T follicular helper cell (primary cell): ENCODE data around the gene PLCL1.

Source experiments
- DNase-seq: peaks from one replicate; pipeline ENCODE4 v3.0.0-alpha.2; 2020; ENCODE audit warnings: low read depth

The PLCL1 gene

DNA sequence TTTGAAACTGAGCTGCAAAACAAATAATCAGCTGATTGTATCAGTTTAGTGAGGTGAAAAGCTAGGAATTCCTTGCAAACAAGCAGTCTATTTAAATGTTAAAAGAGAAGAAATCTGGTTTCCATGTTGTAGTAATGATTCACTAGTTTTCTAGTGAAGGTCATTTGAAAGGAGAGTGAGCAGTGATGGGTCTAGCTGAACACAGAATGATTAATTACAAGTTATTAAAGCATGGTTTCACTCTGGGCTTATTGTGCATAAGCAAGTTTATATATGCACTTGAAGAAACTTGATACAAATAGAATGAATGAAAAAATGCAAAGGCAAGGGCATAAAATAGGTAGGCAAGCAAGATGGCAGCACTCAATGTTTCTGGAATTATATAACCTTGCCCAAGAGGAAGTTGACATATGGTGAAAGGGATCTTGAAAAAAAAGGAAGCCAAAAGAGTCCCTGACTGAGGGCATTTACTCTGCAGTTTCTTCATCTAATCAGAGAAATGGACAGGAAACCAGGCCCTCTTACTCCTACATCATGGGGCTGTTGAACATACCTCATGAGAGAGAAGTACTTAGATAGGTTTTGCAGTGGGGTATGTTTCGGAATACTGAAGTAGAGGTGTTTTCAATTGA lies 53.2 kb downstream of the PLCL1 start:
- DNase-seq, result no peak

DNA sequence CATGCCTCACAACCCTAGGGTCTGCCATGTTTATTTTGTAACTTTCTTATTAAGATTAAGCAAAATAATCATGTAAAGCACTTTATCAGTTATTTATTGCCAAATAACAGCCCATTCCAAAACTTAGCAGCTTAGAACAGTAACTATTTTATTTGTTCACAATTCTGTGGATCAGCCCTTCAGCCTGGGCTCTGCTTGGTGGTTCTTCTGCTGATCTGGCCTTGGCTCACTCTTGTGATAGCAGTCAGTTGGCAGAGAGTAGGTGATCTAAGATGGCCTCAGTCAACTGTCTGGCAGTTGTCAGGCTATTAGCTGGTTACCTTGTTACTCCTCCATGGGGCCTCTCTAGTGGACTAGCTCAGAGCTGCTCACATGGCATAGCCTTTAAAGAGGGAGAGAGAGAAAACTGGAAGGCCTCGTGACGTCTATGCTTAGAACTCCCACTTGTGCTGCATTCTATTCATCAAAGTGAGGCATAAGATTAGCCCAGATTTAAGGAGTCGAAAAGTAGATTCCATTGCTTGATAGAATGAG lies 54.3 kb downstream of the PLCL1 start:
- DNase-seq, result no peak

DNA sequence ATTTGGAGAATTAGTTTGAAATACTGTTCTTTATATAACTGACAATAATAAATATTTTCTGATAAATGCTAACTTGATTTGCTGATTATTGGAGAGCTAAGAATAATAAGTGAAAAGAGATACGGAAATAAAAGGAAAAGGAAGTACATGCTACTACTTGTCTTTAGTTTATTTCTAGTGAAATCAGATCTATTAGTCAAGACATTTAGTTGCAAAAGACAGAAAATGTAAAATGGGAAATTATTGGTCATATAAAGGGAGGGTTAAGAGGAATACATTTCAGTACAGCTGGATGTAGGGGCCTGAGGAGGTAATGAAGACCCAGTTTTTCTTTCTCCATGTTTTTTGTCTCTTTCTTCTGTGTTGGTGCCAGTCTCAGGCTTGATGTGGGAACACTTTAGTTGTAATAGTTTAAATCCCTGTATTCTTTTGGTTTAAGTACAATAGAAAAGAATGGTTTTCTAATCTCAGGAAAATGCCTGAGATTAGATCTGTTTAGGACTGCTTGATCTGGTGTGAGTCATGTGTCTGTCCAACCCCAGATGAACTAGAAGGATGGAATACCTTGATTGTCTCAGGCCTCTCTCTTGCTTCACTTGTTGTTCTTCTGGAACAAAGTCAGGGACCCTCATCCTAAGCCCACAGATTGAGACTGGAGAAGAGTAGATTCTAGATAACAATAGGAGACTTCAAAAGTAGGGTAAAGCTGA lies 58.0 kb downstream of the PLCL1 start:
- no peak for DNase-seq

DNA sequence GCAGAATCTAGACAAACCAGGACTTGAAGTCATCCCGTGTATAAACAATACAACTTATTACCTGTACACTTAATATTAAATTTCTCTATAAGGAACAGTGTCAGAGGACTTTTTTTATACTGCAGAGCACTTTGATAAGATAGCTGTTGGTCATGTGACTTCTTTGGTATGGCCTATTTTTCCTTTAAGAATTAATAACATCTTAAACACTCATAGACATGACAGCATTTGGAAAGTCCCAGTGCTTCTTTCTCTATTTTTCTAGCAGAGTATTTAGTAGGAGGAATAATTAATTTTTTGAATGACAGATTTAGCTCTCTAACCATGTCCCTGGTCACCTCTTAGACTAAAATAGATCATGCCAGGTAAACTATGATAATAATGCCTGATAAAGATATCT lies 59.4 kb downstream of the PLCL1 start:
- DNase-seq, result no peak

DNA sequence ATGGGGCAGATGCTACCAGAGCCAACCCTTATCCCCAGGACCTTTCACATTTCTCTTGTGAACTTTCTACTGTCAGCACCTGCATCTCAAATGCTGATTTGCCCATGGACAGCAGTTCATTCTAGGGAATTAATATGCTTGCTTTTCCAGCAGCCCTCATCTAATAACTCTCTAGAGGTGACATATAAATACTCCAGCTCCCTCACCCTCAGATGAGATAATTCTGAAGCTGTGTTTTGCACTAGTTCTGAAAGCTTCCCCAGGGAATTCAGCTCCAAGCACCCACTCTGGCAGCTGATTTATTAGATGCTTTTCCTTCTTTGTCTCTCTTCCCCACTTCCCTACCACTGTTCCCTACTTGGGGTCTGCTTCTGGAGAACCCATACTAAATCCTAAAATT lies 62.1 kb downstream of the PLCL1 start:
- DNase-seq, result no peak

DNA sequence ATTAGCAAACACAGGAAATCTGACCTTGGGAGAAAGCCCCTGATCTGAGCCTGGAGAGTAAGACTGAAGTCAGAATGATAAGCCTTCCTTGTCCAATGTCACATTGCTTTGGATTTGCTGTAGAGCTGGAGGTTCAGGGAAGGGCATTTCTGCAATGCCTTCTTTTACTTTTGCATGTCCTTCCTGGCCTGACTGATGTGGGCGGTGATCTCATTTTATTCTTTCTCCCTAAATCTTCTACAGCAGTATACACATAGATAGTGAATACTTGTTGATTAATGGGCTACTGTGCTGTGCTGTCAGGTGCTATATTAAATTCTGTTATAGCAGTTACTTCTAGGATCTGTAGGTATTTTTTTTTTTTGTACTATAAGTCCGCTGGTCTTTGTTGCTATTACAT lies 62.6 kb downstream of the PLCL1 start:
- no peak for DNase-seq

DNA sequence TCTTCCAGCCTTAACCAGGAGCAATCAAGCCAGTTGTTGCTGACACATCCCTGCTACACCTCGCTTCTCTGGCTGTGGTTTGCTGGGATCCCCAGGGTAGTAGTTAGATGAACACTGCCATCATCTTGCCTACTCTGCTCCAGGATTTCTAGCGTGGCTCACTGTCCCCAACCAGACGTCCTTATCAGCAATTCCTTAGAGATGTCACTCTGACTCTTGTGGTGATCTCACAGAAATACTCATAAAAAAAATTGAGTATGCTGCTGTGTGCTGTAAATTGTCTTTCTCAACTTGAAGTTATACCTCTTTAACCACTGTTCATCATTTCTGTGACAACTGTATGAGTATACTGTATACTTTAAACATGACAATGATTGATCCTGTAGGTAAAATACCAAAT lies 63.2 kb downstream of the PLCL1 start:
- DNase-seq, result no peak

DNA sequence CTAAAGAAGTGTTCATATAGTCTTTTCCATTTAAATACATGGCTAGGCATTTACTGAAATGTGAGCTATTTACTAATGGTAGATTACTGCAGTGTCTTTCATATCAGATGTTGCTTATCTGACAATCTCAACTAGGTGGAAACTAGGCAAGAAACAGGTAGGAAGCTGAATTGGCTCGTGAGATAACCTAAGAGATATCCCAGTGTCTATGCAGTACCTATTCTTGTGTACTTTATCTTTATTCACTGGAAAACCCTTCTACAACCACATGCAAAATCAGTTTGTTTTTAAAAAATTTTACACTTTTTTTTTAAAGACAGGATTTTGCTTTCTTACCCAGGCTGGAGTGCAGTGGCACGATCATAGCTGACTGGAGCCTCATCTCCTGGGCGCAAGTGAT lies 63.8 kb downstream of the PLCL1 start:
- DNase-seq, result no peak

DNA sequence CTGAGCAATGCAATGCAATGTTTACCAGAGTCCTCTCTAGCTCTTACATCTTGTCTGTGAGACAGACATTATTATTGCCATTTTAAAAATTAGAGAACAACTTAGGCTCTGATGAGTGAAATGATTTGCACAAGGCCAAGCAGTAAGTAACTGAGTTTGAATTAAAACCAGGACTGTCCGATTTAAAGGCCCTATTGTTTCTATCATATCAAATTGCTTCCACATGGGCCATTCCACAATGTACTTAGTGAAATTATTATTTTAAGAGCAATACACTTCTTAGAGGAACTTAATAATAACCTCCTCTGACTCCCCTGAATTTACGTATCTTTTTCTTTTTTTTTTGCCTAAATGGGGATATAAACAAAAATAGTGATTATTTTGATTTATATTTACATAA lies 64.6 kb downstream of the PLCL1 start:
- DNase-seq, result no peak

DNA sequence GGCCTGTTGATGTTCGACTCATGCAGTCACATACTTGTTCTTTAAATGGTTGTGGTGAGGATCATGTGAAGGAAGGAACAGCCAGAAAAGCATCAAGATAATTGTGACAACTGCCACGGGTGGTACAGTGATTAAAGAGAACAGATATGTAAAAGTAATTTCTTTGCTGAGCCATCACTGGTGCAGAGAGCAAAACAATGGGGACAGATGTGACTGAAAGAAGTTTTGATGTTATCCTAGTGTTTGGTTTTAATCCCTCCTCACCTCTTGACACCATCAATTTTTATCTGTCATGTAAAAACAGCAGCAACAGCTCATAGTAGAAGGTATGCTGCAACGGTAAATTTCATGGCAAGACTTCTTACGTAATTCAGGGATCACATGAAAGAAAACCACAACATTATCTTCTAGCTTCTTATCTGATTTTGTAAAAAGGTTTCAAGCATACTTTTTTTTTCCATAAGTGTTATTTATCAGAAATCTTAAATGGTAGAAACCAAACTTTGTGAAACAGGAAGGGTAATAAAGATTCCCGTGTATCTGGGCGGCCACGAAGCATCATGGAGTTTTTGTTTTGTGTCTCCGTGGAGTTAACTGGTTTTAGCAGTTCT lies 65.2 kb downstream of the PLCL1 start:
- DNase-seq, result no peak

DNA sequence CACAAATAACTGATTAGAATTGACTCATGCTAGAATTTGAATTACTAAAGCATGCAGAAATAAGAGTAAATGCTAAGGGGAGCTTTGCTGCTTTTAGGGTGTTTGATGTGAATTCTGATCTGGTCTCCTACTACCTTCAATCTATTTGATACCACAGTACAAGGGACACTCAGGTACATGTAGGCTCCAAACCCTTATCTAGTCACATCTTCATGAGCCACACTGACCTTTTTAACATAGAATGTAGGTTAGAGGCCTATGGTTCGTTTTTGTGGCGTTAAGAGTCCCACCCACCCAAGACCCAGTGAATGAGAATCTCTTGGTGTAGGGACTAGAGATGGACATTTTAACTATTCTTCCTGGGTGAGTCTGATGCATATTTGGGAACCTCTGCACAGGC lies 65.7 kb downstream of the PLCL1 start:
- no peak for DNase-seq

DNA sequence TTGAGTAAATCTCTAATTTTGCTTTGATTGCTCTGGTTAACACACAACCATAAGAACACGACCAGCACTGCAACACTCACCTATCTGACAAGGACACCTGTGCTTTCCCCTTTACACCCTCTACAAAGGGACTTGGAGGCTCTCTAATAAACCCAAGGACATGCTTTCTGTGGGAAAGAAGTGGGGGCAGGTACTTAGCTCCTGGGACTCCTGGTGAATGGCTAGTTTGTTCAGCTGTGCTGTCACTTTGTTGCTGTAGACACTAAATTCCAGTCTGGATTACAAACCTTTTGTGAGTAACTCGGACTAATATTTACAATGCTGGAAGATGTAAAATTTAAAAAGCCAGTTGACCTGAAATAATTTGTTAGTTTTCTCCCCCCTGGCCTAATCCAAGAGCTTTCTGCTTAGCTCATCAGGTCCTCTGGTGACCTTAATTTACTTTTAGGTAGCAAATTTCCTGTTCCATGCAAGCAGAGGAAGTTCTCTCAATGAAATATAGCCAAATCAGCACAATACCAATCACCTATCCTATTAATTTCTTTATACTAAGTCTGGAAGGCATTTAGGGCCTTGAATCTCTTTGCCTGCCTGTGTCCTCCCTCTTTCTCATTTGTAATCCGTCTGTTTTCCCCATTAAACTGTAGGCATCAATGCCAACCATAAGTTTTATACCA lies 67.5 kb downstream of the PLCL1 start:
- DNase-seq, result no peak

DNA sequence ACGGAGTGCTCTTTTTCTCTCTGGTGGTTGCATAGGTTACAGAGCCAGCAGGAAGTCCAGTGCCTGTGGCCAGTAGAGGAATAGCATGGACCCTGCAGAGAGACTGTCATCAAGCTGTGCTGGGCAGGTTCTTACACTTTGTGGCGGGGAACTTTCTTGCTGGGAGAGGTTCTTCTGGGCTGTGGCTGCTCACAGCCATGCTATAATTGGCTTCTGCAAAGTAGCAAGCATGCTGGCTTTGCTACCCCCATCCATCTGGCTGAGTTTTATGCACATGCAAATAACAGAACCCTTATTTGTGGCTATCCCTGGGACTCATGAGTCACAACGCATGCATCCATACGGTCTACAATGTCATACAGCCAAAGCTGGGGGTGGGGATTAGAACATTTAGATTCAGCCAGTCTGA lies 68.9 kb downstream of the PLCL1 start:
- DNase-seq, result no peak

DNA sequence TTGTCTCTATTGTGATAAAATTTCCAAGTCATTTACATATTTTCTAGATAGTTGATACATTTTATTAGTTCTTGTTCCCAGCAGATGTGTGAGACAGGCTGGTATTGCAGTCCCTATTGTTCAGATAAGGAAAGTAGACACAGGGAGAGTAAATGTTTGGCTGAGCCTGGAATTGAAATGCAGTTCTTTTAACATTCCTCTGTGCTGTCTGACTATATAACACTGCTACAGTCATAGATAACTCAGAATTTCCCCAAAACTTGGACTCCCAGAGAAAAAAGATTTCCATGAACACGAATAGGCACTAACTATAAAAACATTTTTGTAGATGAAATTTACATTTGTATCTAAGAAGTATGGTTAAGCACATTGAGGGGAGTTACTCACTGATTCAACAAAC lies 71.4 kb downstream of the PLCL1 start:
- DNase-seq, result no peak

DNA sequence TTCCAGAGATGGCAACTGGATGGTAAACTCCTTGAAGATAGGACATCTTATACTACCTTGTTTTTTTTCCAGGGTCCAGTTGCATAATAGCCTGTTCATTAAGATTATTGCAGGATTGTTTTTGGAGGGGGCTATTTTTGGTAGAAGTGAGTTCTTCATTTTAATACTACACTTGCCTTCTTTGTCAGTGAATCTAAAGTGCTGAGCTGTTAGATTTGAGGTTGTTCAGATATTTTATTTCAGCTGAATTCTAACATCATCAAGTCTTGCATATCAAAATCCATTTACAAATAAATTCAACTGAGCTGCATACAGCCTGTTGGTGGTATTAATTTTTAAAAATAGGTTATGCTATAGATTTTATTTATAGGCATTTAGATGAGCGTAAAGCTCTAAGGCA lies 72.1 kb downstream of the PLCL1 start:
- DNase-seq, result no peak

DNA sequence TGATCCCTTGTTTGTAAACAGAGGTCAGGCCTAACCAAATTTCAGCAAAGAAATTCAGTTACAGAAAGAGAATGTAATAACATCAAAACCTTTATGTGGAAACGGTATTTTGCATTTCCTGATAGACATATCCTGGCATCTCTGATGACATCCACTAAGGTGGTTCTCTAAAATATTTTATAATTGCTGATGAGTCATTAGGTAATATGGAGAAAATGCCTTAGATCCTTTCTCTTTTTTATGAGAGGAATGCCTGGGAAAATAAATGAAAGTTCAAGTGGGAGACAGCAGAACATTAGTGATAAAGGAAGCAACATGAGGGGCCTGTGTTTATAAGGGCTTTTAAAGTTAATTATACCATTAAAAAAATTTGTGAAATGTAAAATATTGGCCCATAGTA lies 72.6 kb downstream of the PLCL1 start:
- no peak for DNase-seq

DNA sequence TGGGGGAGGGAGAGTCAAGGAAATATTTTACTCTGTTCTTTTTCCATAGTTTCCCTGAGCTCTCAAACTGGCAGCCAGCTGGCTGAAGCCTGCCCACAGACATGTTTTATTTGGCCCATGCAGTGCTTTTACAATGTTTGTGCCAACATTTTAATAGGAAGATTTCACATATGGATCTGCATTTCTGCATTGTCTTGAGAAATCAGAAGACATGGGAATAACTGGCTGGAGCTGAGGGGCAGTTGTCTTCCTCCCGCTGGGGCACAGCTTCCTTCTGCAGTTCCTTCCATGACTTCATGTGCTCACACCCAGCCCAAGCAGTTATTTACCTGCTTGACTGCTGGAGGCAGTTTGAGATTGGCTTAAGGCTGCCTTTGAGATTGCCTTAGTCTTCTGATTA lies 74.4 kb downstream of the PLCL1 start:
- DNase-seq, result no peak

DNA sequence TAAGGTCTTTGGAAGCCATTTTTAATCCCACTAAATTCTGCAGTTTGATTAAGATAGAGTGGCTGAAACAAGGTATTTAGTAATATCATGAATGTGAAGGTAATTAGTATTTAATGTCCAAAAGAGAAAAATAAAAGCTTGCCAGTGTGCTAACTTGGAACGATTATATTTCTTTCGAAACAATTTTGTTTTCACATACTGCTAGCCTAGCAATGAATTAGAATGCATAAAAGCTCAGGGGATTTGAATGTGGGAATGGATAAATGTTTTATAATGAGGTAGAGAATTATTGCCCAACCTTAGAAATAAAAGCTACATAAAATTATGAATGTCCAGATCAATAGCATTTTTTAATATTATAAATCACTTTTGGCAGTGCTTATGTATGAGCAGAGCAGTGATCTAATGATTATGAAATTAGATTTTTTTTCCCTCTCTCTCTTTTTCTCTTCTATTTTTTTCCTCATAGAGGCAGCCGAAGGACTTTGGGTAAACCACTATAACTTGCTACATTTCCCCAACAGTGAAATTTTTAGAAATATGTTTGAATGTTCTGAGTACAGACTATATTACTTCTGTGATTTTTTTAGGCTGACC lies 75.5 kb downstream of the PLCL1 start:
- DNase-seq, result no peak

DNA sequence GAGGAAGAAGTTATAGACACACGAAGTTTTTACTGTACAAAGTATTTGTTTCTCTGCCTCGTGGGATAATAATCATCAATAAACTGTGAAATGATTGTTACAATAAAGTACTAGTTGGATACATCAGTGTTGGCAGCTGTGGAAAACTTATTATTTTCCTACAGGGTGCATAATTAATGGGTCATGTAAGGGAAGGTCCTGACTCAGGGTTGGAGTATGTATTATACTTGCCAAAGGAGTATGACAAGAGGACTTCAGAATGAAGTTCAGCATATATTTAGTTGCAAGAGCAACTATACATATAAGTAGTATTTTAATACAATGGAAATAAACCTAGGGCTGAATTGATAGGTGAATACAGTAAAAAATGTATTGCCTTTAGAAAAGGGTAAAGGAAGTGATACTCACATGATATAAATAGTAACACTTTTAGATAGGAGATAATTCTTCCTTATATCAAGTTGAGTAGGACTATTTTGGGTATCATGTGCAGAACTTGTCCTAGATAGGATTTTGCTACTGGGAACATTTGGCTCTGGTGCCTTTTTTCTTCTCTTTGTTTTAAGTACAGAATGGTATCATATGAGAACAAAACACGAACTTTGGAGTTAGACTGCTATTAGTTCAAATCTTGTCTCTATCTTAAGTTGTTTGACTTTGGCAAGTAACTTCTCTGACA lies 79.1 kb downstream of the PLCL1 start:
- no peak for DNase-seq

DNA sequence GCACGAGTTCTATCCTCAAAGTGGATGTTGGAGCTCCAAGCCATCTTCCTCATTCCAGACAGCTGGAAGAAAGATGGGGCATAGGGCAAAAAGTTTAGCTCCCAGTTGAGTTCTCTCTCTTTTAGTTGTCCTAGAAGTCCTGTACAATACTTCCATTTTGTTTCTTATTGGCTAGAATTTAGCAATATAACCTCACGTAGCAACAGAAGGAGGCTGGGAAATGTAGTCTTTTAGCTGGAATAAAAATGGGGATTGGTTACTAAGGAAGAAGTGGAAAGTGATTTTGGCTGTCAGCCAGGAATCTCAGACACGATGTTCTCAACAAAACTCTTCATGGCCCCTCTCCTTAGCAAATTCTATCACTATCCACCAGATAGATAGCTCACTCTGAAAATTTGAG lies 79.9 kb downstream of the PLCL1 start:
- no peak for DNase-seq

DNA sequence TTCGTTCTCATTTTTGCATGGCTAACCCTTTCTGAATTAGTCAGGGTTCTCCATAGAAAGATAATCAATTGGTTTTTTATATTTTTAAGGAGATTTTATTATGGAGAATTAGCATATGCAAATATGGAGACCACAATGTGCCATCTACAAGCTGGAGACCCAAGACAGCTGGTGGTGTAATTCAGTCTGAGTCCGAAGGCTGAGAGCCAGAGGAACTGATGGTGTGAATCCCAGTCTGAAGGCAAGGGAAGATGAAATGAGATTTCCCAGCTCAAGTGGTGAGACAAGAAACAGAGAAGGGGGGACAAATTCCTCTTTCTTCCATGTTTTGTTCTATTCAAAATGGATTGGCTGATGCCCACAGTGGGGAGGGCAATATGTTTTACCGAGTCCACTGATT lies 80.7 kb downstream of the PLCL1 start:
- DNase-seq, result no peak

DNA sequence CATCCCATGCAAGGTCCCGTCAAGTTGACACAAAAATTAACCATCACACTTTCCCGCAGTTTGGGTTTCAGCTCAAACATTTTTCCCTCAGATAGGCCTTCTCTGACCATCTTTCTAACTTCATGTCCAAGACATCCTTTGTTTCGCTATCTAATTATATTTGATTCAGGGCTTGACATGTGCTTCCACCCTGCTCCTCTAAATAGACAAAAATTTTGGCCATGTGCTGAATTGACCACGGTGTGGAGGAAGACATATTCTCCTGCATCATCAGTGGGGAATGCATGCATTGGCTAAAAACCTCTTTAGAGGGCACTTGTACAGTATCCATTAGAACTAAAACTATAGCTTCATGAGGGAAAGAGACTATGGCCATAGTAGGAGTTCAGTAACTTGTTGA lies 81.2 kb downstream of the PLCL1 start:
- no peak for DNase-seq
